ENCODE measurements around the gene PRR20A.

The PRR20A gene

DNA sequence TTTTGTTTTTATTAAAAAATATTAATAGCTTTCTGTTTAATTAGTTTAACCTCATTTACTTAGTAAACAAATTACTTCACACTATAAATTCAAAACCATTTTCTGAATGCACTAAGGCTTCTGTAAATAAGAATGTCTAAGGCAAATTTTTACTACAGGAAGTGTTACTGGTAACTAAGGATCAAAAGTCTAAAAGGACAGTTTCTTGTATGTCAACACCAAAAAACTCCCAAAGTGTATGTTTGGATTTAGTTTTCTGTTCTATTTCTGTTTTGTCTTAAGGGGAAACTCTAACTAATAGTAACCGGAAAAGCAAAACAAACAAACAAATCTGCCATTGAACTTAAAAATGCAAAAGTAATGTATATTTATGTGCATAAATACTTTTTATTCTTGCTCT lies 50.9 kb downstream of the PRR20A start:
- TF ChIP-seq, protein P1, sequence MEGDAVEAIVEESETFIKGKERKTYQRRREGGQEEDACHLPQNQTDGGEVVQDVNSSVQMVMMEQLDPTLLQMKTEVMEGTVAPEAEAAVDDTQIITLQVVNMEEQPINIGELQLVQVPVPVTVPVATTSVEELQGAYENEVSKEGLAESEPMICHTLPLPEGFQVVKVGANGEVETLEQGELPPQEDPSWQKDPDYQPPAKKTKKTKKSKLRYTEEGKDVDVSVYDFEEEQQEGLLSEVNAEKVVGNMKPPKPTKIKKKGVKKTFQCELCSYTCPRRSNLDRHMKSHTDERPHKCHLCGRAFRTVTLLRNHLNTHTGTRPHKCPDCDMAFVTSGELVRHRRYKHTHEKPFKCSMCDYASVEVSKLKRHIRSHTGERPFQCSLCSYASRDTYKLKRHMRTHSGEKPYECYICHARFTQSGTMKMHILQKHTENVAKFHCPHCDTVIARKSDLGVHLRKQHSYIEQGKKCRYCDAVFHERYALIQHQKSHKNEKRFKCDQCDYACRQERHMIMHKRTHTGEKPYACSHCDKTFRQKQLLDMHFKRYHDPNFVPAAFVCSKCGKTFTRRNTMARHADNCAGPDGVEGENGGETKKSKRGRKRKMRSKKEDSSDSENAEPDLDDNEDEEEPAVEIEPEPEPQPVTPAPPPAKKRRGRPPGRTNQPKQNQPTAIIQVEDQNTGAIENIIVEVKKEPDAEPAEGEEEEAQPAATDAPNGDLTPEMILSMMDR (conservative IDR thresholded peaks at IDR 0.05): no peak
- no peak overlapping the region for H3K27ac ChIP-seq
